Measurements from ENCODE around the gene DSCAML1. TPM values are rescaled to one million over a fixed set of nuclear protein-coding genes. Genes with fewer than 3 reads are reported as not detected.

Gene DSCAML1
- total RNA-seq, 6 donors from 2014 or later, result 0.30 to 3.1 (median 1.3) TPM

DNA sequence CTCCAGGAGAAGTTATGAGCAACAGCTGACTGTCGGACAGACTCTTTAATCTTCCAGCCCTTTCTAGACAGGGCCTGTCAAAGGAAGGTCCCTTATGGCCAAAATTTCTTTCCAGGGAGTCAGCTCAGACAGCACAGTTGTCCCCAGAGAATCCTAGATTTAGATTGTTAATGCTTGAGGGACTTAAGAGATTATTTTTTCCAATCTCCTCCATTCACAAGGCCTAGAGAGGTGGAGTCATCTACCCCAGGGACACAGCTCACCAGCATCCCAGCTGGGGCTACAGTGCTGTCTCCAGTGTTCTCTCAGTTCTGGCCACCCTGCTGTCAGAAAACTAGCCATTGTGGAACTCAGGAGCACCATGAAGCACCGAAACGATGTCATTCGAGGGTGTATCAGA is 7.8 kb downstream of the DSCAML1 start:
- Histone ChIP-seq H3K36me3 (no peaks in the 10 kb centered on the region), H3K4me3 (no peak overlapping the region), H3K27me3 (no peaks in the 10 kb centered on the region), H3K4me1 (no peaks in the 10 kb centered on the region), H3K27ac (no peak overlapping the region), H3K9me3 (no peaks in the 10 kb centered on the region)
- DNase-seq, result no peak
- no peak for TF ChIP-seq EP300 (IDR thresholded peaks at IDR 0.05)
- TF ChIP-seq POLR2AphosphoS5 (IDR thresholded peaks at IDR 0.05), result no peak
- TF ChIP-seq, protein P1, sequence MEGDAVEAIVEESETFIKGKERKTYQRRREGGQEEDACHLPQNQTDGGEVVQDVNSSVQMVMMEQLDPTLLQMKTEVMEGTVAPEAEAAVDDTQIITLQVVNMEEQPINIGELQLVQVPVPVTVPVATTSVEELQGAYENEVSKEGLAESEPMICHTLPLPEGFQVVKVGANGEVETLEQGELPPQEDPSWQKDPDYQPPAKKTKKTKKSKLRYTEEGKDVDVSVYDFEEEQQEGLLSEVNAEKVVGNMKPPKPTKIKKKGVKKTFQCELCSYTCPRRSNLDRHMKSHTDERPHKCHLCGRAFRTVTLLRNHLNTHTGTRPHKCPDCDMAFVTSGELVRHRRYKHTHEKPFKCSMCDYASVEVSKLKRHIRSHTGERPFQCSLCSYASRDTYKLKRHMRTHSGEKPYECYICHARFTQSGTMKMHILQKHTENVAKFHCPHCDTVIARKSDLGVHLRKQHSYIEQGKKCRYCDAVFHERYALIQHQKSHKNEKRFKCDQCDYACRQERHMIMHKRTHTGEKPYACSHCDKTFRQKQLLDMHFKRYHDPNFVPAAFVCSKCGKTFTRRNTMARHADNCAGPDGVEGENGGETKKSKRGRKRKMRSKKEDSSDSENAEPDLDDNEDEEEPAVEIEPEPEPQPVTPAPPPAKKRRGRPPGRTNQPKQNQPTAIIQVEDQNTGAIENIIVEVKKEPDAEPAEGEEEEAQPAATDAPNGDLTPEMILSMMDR (IDR thresholded peaks at IDR 0.05), result no peak
- no peak for TF ChIP-seq POLR2A (IDR thresholded peaks at IDR 0.05)
- WGBS, 2 donors, result 80 to 86% methylated on average over 4 of the region's 4 CpGs
- ATAC-seq (ENCODE audit: low FRiP score in 2 of 2), result no peak

DNA sequence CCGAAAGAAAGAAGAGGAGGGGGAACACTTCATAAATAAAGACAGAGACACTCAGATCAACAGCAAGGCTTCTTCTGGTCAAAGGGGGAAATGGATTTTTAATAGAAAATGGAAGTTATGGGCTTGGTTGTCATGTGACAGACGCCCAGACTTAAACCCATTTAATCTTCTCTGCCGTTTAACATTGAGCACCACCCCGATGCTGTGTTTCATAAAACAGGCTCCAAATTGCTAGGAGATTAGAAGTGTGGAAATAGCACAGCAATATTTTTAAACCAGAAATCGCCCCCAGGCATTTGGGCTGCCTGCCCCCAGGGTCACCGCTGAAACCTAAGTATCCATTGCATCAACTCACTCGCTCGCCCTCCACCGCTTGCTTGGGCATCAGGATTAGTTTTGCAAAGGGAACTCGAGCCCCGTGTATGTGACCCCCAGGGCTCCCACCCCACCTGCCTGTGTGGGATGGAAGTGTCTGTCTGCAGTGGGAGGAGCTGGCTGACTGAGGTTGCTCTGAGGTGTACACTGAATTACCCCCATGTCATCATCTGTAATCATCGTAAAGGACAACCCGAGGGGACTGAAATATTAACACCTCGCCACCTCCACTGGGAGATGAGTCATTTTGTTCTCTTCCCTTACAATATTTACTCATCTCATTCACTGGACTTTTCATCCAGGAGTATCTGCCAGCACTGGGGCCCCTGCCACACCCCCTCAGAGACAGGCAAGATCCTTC is 10.7 kb downstream of the DSCAML1 start:
- H3K27me3 ChIP-seq, result no peaks in the 10 kb centered on the region
- TF ChIP-seq POLR2AphosphoS5 (IDR thresholded peaks at IDR 0.05) (no peak), EP300 (IDR thresholded peaks at IDR 0.05) (no peak), POLR2A (IDR thresholded peaks at IDR 0.05) (no peak)
- TF ChIP-seq, protein P1 (IDR thresholded peaks at IDR 0.05), result no peak
- H3K9me3 ChIP-seq, result no peaks in the 10 kb centered on the region
- DNase-seq (no peak), ATAC-seq (ENCODE audit: low FRiP score in 2 of 2) (no peak)
- H3K4me3 ChIP-seq, result no peak overlapping the region
- 69 to 73% methylated on average over 14 of the region's 14 CpGs for WGBS, 2 donors
- no peaks in the 10 kb centered on the region for H3K4me1 ChIP-seq
- H3K36me3 ChIP-seq, result no peaks in the 10 kb centered on the region
- H3K27ac ChIP-seq, result no peak overlapping the region

DNA sequence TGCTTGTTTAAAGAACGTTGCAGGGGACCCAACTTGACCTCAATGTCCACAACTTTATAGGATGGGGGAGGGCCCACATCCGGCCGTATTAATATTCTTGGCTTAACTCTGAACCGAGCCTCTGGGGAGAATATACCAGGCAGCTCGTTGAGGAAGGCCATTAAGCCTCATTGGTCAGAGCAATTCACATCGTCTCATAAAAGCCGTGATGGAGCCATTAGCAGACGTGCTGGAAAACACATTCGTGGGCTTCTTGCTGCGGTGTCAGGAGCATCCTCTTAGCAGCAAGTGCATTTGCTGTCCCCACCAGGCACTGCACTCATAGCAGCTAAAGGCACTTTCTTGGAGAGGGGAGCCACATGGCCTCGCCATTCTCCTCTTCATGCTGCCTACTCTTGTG is 14.9 kb downstream of the DSCAML1 start:
- ATAC-seq (ENCODE audit: low FRiP score in 2 of 2), result no peak
- Histone ChIP-seq H3K27me3 (no peaks in the 10 kb centered on the region), H3K36me3 (no peaks in the 10 kb centered on the region), H3K4me3 (no peak overlapping the region), H3K27ac (no peak overlapping the region), H3K4me1 (no peaks in the 10 kb centered on the region), H3K9me3 (no peaks in the 10 kb centered on the region)
- no peak for DNase-seq
- 58 to 72% methylated on average over 9 to 11 of the region's 11 CpGs for WGBS, 2 donors
- TF ChIP-seq, protein P1 (IDR thresholded peaks at IDR 0.05), result no peak
- TF ChIP-seq POLR2AphosphoS5 (IDR thresholded peaks at IDR 0.05) (no peak), POLR2A (IDR thresholded peaks at IDR 0.05) (no peak), EP300 (IDR thresholded peaks at IDR 0.05) (no peak)

DNA sequence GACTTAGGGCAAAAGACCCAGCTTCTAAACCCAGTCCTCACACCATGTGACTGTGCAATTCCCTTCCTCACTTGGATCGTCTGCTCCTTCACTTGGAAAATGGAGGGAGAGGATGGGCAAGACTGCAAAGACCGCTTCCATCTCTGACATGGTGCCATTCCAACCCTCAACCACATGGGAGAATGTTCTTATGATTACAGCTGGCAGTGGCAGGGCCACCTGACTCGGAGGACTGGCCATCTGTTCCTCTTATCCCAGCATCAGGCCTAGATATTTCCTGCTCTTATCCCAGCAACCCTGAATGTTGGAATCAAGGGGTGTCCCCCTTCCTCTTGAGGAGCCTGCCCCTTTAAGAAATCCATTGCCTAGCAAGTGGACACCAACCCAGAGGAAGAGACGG is 15.4 kb downstream of the DSCAML1 start:
- H3K36me3 ChIP-seq, result no peaks in the 10 kb centered on the region
- no peak for ATAC-seq (ENCODE audit: low FRiP score in 2 of 2)
- DNase-seq, result no peak
- H3K9me3 ChIP-seq, result no peaks in the 10 kb centered on the region
- no peaks in the 10 kb centered on the region for H3K4me1 ChIP-seq
- 71 to 87% methylated on average over 4 of the region's 4 CpGs for WGBS, 2 donors
- H3K27me3 ChIP-seq, result no peaks in the 10 kb centered on the region
- no peak overlapping the region for H3K27ac ChIP-seq
- TF ChIP-seq POLR2A (IDR thresholded peaks at IDR 0.05) (no peak), POLR2AphosphoS5 (IDR thresholded peaks at IDR 0.05) (no peak), EP300 (IDR thresholded peaks at IDR 0.05) (no peak)
- TF ChIP-seq, protein P1 (IDR thresholded peaks at IDR 0.05), result no peak
- H3K4me3 ChIP-seq, result no peak overlapping the region

DNA sequence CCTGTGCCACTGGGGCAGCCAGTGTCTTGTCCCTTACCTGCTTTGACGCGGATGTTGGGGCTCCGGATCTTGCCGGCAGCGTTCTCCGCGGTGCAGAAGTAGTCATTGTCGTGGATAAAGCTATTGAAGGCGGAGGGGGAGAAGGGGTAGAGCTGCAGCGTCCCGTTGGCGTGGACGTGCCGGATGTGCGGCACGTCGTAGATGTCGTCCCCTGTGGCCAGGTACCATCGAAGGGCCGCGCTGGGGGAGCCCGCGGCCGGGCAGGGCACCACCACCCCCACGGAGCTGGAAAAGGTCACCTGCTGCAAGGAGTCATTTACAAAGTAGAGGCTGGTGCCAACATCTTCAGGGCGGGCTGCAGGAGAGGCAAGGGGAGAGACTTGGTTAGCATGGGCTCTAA is 16.6 kb downstream of the DSCAML1 start:
- Histone ChIP-seq H3K4me1 (no peaks in the 10 kb centered on the region), H3K27ac (no peak overlapping the region), H3K4me3 (no peak overlapping the region), H3K36me3 (no peaks in the 10 kb centered on the region), H3K27me3 (no peaks in the 10 kb centered on the region), H3K9me3 (no peaks in the 10 kb centered on the region)
- no peak for ATAC-seq (ENCODE audit: low FRiP score in 2 of 2)
- WGBS, 2 donors, result 90 to 91% methylated on average over 25 to 26 of the region's 26 CpGs
- DNase-seq, result peak in 1 of 2 donors; percentile 73
- TF ChIP-seq EP300 (IDR thresholded peaks at IDR 0.05) (no peak), POLR2A (IDR thresholded peaks at IDR 0.05) (no peak), POLR2AphosphoS5 (IDR thresholded peaks at IDR 0.05) (no peak)
- TF ChIP-seq, protein P1 (IDR thresholded peaks at IDR 0.05), result no peak

Data from upper lobe of left lung (tissue), 6 donors.